Aortic smooth muscle cell (primary cell): ENCODE measurements around the gene SPINK8. TPM values are rescaled to one million over a fixed set of nuclear protein-coding genes. Genes with fewer than 3 reads are reported as not detected.

Experiments
- total RNA-seq: library from RNA; depleted of rRNA; stranded (reverse); fragments of >200 nt; gene quantifications from 2 replicates; pipeline ENCODE4 v1.2.3, GENCODE V29; 2014

Gene SPINK8
- total RNA-seq = not detected in 2 replicates

DNA sequence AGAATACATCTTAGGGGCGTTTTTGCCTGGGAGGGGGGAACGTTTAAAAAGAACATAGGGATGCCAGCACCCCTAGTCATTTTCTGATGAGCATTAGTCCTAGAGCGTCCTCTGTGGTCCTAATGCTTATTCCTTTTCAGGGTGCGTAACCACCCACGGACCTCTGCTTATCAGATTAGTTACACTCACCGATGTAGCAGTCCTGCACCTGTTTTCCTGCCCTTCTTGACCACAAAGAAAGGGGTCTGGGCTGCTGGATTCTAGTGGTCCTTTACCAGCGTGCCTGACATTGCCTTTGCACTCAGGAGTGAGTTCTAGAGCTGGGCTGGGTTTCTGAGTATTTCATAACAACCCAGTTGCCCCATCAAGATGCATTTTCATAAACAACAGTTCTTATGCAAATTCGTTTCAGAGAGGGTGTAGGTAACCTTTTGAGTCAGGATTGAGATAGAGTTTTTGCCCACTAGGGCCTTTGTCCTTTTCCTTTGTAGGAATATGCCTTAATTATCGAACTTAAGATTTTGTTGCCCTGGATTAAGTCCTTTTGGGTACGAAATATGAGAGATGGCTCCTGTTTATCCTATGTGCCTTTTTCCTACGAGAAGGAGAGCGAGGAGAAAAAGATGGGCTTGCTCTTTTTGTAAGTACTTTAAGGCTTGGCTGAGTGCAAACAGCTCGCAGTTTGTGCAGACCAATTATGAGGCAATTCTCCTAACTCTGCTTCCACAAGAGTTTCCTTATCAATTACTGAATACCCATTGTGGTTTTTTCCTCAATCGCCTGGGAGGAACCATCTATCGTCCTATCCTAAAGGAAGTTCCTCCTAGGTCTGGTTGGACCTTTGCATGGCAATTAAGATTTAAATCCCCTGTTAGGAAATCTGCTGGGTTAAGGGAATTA, at the start of gene SPINK8:
Gene SPINK8, minus strand, starts transcription at position 316 of the 900 bp plus-strand sequence. CDS start 5,320 bp downstream, outside the sequence.

DNA sequence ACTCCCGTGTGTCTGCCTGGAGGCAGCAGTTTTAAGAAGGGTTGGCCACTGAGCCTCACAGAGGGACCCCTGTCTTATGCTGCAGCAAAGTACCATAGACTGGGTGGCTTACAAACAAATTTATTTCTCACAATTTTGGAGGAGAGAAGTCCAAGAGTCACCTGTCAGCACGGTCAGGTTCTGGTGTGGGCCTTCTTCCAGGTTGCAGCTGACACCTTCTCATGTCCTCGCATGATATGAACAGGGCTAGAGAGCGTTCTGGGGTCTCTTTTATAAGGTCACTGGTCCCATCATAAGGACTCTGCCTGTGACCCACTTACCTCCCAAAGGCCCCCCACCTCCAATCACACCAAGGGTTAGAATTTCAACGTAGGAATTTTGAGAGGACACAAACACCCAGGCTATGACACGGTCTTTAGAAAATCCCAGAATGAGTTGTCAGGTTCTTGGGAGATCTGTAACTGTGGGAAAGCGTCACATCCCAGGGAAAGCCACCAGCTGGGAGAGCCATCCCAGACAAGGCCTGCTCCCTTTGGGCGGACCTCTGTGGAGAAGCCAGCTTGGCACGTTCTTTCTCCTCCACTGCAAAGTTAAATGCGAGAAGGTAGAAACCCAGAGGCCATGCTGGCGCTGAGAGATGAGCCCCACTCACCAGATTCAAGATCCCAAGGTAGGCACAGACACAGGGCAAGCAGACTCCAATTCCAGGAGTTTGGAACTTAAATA, 38.4 kb upstream of the SPINK8 start, which contains the start of gene FBXW12:
Gene FBXW12, plus strand, starts transcription at position 569 of the 726 bp plus-strand sequence. CDS start 549 bp downstream, outside the sequence.

DNA sequence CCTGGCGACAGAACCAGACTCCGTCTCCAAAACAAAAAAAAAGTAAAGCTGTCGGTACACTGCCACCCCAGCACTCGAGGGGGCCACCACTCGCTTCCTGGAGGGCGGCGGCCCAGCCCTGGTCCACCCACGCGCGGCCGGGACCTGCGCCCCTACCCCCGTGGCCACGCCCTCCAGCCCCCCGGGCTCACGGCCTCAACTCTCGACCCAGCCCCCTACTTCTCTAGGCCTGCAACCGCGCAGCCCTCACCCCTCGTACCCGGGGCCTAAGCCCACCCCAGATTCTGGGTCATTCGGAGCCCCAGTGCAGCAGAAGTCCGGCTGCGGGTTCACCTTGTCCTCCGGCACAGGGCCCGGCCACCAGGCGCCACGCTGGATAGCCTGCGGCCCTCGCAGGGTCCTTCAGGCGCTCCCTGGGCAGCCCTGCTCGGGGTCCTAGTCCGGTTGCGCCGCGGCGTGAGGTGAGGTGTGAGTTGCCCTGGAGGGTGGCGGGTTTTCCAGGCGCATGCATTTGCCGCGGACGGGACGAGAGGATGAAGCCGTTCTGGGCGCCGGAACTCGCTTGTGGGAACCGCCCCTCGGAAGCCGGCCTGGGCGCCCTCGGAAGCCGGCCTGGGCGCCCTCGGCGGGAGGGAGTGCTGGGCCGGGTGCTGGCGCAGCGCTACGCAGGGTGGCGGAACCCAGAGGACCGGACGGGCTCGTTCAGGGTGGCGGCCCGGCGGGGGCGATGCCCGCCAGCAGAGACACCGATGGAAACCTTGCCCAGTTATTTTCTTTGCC, 32.3 kb downstream of the SPINK8 start, which contains the start of gene NME6:
Gene NME6, minus strand, starts transcription at position 348 of the 780 bp plus-strand sequence.

Other genes with a start within 250 kb of the SPINK8 start
- gene CDC25A, start 145.2 kb downstream of the SPINK8 start, total RNA-seq = 3.9 and 7.7 TPM in 2 replicates
- not detected in 2 replicates for gene CAMP, start 110.2 kb downstream of the SPINK8 start, total RNA-seq
- 2.8 and 3.6 TPM in 2 replicates for gene ZNF589, start 92.6 kb downstream of the SPINK8 start, total RNA-seq
- 19.2 and 20.0 TPM in 2 replicates for gene NME6, start 32.3 kb downstream of the SPINK8 start, total RNA-seq
- not detected in 2 replicates for gene FBXW12, start 38.6 kb upstream of the SPINK8 start, total RNA-seq
- 14.1 and 15.9 TPM in 2 replicates for gene PLXNB1, start 96.4 kb upstream of the SPINK8 start, total RNA-seq
- 14.0 and 16.5 TPM in 2 replicates for gene CCDC51, start 106.5 kb upstream of the SPINK8 start, total RNA-seq
- gene TMA7, start 106.6 kb upstream of the SPINK8 start, total RNA-seq = 392 and 433 TPM in 2 replicates
- 4.5 and 7.0 TPM in 2 replicates for gene ATRIP, start 113.1 kb upstream of the SPINK8 start, total RNA-seq
- gene SHISA5, start 170.5 kb upstream of the SPINK8 start, total RNA-seq = 119 and 120 TPM in 2 replicates
- gene PFKFB4, start 223.1 kb upstream of the SPINK8 start, total RNA-seq = 6.6 and 7.6 TPM in 2 replicates
- gene UCN2, start 230.1 kb upstream of the SPINK8 start, total RNA-seq = 0.19 and 0.26 TPM in 2 replicates